Smooth muscle cell of the coronary artery (primary cell): ENCODE results near the gene UXT. TPM values are rescaled to one million over a fixed set of nuclear protein-coding genes. Genes with fewer than 3 reads are reported as not detected.

Experiments
- total RNA-seq: library from RNA; depleted of rRNA; stranded (reverse); fragments of >200 nt; gene quantifications from 2 replicates; pipeline ENCODE4 v1.2.3, GENCODE V29; 2014; ENCODE audit warnings: low replicate concordance

The UXT gene, protein sequence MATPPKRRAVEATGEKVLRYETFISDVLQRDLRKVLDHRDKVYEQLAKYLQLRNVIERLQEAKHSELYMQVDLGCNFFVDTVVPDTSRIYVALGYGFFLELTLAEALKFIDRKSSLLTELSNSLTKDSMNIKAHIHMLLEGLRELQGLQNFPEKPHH
- total RNA-seq: 111 and 172 TPM in 2 replicates

DNA sequence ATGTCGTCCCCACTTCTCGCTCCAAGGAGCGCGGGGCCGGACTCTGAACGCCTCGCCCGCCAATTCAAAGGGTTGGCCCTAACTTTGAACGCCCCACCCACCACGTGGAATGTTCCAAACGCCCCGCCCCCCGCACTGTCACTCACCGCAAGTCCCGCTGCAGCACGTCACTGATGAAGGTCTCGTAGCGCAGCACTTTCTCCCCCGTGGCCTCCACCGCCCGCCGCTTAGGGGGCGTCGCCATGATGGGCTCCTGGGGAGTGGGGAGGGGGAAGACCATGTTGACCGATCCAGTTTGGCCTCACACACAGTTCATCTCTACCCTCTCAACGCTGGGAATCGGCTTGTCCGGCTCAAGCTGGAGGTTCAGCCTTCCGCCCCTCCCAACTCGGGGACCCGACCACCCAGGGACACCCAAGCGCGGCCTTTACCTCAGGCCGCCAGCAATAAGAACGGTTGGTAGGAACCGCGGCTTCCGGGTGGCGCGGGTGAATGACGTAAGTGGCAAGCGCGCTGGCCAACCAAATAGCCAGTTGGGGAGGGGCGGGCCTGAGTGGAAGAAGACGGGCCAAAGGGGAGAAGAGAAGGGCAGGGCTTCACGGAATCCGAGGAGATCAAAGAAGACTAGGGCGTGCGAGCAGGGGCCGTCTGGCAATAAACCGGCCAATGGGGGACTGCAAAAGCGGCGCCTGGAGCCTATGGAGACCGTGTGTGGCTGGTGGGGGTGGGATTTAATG is at the start of gene UXT:
TSS of gene UXT (minus strand) at position 497 of the 737 bp plus-strand sequence. CDS start at position 244, 253 bp downstream.

DNA sequence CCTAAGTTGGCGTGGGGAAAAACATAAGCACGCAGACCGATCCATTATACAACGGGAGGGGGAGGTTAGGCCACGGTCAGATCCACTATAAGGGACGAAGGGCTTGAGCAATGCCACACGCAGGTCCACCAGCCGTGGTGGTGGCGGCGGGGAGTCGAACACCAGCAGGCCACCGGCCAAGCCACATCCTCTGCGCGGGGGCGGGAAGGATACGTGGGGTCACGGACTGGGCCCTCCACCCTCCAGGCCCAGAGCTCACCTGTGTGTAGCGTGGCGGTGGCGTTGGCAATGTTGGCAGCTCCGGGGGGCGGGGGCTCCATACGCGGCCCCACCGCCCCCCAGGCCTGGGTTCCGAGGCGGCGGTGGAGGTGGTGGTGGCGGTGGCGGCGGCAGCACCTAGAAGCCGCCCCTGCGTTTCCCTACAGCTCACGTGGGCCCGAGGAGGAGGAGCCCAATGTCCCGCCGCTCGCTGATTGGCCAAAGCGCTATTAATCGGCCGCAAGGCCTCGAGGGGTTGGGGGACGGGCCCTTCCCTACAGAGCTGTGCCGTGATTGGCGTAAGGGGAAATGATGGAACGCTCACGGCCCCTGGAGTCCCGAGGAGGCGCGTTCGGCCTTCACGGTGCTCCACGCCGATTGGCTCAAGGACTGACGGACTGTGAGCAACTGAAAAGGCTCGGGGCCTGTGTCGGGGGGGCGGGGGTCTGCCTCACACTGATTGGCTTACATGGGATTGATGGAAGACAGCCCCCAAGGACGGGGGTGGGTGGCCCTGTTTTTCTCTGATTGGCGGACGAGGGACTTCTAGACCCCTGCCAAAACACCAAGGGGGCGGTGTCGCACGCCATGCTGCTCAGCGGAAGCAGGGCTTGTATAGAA is 8.6 kb downstream of the UXT start, which contains the start of gene ELK1:
TSS of gene ELK1 (minus strand) at position 400 of the 879 bp plus-strand sequence. CDS start 9,122 bp downstream, outside the sequence.

DNA sequence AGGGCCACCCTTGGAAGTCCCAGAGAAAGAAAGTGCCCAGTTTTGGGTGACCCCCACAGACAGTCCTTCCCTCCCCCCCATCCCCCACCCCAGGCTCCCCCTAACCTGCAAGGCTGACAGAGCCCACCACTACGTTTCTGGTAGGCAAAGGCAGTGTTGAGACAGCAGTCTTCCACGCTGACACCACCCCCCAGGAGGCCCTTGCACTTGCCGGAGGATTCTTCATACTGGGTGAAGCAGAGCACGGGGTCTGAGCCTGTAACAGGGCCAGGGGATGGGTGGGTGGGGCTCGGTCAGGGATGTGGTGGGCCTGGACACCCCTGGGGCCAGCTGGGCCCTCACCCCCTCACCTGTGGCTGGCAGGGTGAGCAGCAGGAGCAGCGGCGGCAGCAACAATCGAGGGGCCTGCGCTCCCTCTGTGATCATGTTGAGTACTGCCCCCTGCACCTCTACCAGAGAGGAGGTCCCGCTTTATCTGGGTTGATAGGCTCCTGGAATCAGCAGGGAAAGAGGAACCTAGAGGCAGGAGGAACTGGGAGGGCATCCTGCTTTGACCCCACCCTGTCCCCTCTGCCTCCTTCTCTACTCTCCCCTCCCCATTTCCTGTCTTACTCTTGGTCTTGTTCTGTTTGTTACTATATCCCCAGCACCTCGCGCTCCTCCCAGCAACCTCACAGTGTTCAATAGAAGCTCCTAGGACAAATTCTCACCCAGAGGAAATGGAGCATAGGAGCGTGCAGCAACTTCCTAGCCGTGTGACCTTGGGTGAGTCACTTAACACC is 29.4 kb downstream of the UXT start, which contains the start of gene CFP:
TSS of gene CFP (minus strand) at position 512 of the 782 bp plus-strand sequence. CDS start at position 426, 86 bp downstream.

DNA sequence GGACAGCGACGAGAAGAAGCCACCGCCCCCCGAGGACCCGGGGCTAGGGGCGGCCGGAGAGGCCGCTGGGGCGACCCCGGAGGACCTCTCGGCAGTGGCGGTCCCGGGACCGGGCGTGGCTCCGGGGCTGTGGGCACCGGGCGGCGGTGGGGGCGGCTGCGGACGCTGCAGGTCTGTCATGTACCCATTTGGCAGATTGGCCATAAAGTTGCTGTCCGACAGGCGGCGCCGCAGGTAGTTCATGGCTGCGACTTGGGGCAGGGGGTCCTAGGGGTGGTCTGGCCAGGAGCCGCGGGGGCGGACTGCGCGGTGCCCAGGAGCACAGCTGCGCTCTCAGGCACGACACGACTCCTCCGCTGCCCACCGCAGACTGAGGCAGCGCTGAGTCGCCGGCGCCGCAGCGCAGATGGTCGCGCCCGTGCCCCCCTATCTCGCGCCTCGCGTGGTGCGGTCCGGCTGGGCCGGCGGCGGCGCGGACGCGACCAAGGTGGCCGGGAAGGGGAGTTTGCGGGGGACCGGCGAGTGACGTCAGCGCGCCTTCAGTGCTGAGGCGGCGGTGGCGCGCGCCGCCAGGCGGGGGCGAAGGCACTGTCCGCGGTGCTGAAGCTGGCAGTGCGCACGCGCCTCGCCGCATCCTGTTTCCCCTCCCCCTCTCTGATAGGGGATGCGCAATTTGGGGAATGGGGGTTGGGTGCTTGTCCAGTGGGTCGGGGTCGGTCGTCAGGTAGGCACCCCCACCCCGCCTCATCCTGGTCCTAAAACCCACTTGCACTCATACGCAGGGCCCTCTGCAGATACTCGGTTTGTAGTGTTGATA is 39.3 kb downstream of the UXT start, which contains the start of gene SYN1:
TSS of gene SYN1 (minus strand) at position 372 of the 817 bp plus-strand sequence. CDS start at position 243, 129 bp downstream.

Other genes starting within 250 kb of the UXT start
- gene ZNF41, start 176.0 kb downstream of the UXT start, total RNA-seq: 3.6 and 4.6 TPM in 2 replicates
- gene ARAF, start 98.0 kb downstream of the UXT start, total RNA-seq: 10.1 and 15.4 TPM in 2 replicates
- gene TIMP1, start 76.7 kb downstream of the UXT start, total RNA-seq: 213 and 1,203 TPM in 2 replicates
- gene SYN1, start 39.3 kb downstream of the UXT start, total RNA-seq: 0.08 and 0.59 TPM in 2 replicates
- 0.12 and 0.15 TPM in 2 replicates for gene CFP, start 29.2 kb downstream of the UXT start, total RNA-seq
- 11.5 and 13.9 TPM in 2 replicates for gene ELK1, start 8.6 kb downstream of the UXT start, total RNA-seq
- 2.3 and 5.6 TPM in 2 replicates for gene ZNF81, start 177.7 kb upstream of the UXT start, total RNA-seq